Lung (tissue), 12 donors: Measurements from ENCODE around the gene COMMD1. TPM values are rescaled to one million over a fixed set of nuclear protein-coding genes. Genes with fewer than 3 reads are reported as not detected.

Source experiments
- ATAC-seq: fragments of 200-7000 bp; cut with Tn5 transposase; one replicate; pipeline ENCODE4 v1.9.1; 2020; ENCODE audit warnings: moderate number of reproducible peaks; ENCODE audit not compliant: insufficient read depth, low FRiP score
- DNase-seq, 3 donors: peaks; one replicate each; pipeline ENCODE4 v3.0.0-alpha.2; 2013 to 2017
- H3K27ac ChIP-seq, 2 donors: one replicate each; pipeline ENCODE4 v1.5.1; 2013; ENCODE audit warnings: mild to moderate bottlenecking in 2 of 2, moderate library complexity in 2 of 2, control low read depth in 1 of 2, inconsistent platforms in 1 of 2, low read depth in 1 of 2, low read length in 1 of 2
- H3K27me3 ChIP-seq, 3 donors: one replicate each; pipeline ENCODE4 v1.5.1; 2013; ENCODE audit warnings: low read length in 2 of 3; ENCODE audit not compliant: control insufficient read depth in 3 of 3, insufficient read depth in 3 of 3
- H3K36me3 ChIP-seq, 4 donors: one replicate each; pipeline ENCODE4 v1.5.1; 2013; ENCODE audit warnings: low read length in 4 of 4, mild to moderate bottlenecking in 1 of 4, moderate library complexity in 1 of 4; ENCODE audit not compliant: control insufficient read depth in 4 of 4, insufficient read depth in 4 of 4
- H3K4me1 ChIP-seq, 5 donors: one replicate each; pipeline ENCODE4 v1.5.1; 2013; ENCODE audit warnings: low read length in 5 of 5, mild to moderate bottlenecking in 2 of 5, moderate library complexity in 1 of 5; ENCODE audit not compliant: control insufficient read depth in 5 of 5, insufficient read depth in 5 of 5
- H3K4me3 ChIP-seq: one replicate; pipeline ENCODE4 v1.5.1; 2013; ENCODE audit warnings: mild to moderate bottlenecking, control low read depth, moderate library complexity
- H3K9ac ChIP-seq, 2 donors: one replicate each; pipeline ENCODE4 v1.5.1; 2013; ENCODE audit warnings: low read length in 2 of 2, control low read depth in 1 of 2; ENCODE audit not compliant: insufficient read depth in 1 of 2
- H3K9me3 ChIP-seq, 4 donors: one replicate each; pipeline ENCODE4 v1.5.1; 2013; ENCODE audit warnings: low read length in 3 of 4, mild to moderate bottlenecking in 1 of 4, moderate library complexity in 1 of 4; ENCODE audit not compliant: control insufficient read depth in 4 of 4, insufficient read depth in 3 of 4
- CTCF ChIP-seq: IDR thresholded peaks from 2 replicates; pipeline ENCODE4 v1.5.1; 2012; ENCODE audit warnings: mild to moderate bottlenecking; ENCODE audit errors: control extremely low read depth, extremely low read depth
- WGBS, 2 donors: extraction: QIAGEN DNeasy Blood & Tissue Kit; methylation state at CpG; one replicate each; pipeline ENCODE4 v1.1.7; 2013; 5-methylcytosine and 5-hydroxymethylcytosine counted together
- polyA plus RNA-seq, 2 donors: library from polyadenylated mRNA; stranded (reverse); fragments of 200-250 nt; gene quantifications; one replicate each; pipeline ENCODE4 v1.2.1, GENCODE V29; 2013
- total RNA-seq, 2 donors: library from RNA; depleted of rRNA in 1 of 2; stranded (reverse); fragments of >200 nt in 1 of 2; gene quantifications; one replicate each; pipeline ENCODE4 v1.2.1, GENCODE V29; 2014 to 2021
- donor health status: control.
- donor health status: control.
- donor health status: Bipolar disorder and iron deficiency.
- donor health status: healthy.
- donor health status: DM: yes; HTN: yes; CAD: no.

Gene COMMD1
- total and polyA plus RNA-seq, 4 donors = 31.0 to 41.7 (median 35.2) TPM

- TF ChIP-seq CTCF = no peak
- Histone ChIP-seq H3K4me3 (no peak overlapping the region), H3K9ac (no peak overlapping the region), H3K4me1 (peaks cover 0 to 11% (median 0%) of the 10 kb centered on the region in 5 donors), H3K9me3 (no peaks in the 10 kb centered on the region), H3K36me3 (no peaks in the 10 kb centered on the region), H3K27ac (no peak overlapping the region), H3K27me3 (no peaks in the 10 kb centered on the region)
- 98 to 99% methylated on average over 1 of the region's 1 CpG for WGBS, 2 donors
- ATAC-seq (no peak), DNase-seq (no peak)
Measured at GRCh38 chr2:62036229-62036628, 130.8 kb downstream of the COMMD1 start.

DNA sequence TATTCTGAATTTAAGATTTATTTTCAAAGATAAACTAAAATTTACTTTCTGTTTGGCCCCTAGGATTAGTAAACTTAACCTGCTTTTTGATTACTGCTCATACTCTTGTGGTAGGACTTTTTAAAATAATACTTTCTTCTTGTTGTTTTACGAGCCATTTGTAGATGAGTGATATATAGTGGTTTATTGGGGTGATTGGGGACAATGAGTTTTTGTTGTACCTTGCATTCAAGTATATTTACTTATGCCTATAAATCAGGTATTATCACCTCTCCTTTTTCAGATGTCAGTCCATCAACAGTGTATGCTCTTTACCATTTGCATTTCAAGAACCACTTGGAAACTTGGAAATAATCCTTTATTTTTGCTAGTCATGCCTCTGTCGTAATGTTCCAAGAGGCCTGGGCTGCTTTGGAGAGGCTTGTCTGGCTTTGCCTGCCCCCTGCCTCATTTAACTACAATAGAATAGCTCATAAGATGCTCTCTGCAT is 131.3 kb downstream of the COMMD1 start:
- Histone ChIP-seq H3K4me3 (no peak overlapping the region), H3K9ac (no peak overlapping the region), H3K4me1 (peaks cover 0 to 6% (median 0%) of the 10 kb centered on the region in 5 donors), H3K36me3 (no peaks in the 10 kb centered on the region), H3K9me3 (peaks cover 0 to 2% (median 0%) of the 10 kb centered on the region in 4 donors), H3K27me3 (no peaks in the 10 kb centered on the region), H3K27ac (no peak overlapping the region)
- ATAC-seq (no peak), DNase-seq (no peak)
- 88 to 93% methylated on average over 2 of the region's 2 CpGs for WGBS, 2 donors
- no peak for TF ChIP-seq CTCF

GRCh38 chr2:62038975-62039771 is 133.7 kb downstream of the COMMD1 start:
- H3K36me3 ChIP-seq = no peaks in the 10 kb centered on the region
- peaks cover 0 to 2% (median 0%) of the 10 kb centered on the region in 4 donors for H3K9me3 ChIP-seq
- WGBS, 2 donors = 48 to 73% methylated on average over 3 of the region's 3 CpGs
- no peak overlapping the region for H3K27ac ChIP-seq
- TF ChIP-seq CTCF = no peak
- peaks cover 0 to 6% (median 2%) of the 10 kb centered on the region in 5 donors for H3K4me1 ChIP-seq
- ATAC-seq (no peak), DNase-seq (peak in 1 of 3 donors; percentile 37)
- H3K4me3 ChIP-seq = no peak overlapping the region
- no peak overlapping the region for H3K9ac ChIP-seq
- no peaks in the 10 kb centered on the region for H3K27me3 ChIP-seq
